GM21717 (cell line): ENCODE data around the gene RAP1GAP2.

Source experiments
- ATAC-seq: cut with Tn5 transposase; IDR thresholded peaks from one replicate; pipeline ENCODE4 v1.9.1; 2021; ENCODE audit warnings: mild to moderate bottlenecking, moderate library complexity; ENCODE audit not compliant: unreplicated experiment

The RAP1GAP2 gene

DNA sequence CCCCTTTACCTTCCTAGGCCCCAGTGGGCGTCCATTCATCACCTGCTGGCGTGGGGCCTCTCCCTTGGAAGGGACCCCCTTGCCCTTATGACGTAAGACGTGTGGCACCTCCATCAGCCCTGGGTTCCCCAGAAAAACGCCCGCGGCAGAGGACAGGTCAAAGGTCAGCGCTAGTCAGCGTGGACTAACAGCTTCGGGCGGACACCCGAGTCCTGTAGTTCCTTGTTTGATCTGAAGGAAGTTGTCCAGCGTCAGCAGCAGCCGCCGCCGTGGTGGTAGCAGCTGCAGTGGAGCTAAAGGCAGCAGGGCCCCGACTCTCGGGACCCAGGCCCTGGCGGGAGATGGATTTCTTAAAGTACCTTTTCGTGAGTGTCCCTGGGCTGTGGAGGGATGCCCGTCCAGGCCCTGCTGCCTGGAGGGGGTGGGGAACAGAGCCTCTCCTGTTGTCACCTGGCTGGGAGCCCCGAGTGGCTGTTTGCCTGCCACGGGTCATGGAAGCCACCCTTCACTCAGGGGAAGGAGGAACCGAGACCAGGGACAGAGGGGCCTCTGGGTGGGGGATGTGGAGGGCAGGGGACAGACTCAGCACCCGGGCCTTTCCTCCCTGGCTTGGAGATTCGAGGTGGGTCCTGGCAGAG, 143.6 kb downstream of the RAP1GAP2 start:
- no peak for ATAC-seq

- no peak for ATAC-seq
Observed at GRCh38 chr17:2940352-2940751, 144.1 kb downstream of the RAP1GAP2 start.

DNA sequence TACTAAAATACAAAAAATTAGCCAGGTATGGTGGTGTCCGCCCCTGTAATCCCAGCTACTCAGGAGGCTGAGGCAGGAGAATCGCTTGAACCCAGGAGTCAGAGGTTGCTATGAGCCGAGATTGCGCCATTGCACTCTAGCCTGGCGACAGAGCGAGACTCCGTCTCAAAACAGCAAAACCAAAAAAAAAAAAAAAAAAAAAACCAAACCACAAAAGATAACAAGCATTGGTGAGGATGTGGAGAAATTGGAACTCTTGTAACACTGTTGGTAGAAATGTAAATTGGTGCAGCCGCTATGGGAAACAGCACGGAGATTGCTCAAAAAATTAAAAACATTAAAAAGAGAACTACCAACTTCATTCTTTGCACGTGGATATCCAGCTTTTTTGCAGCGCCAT, 147.7 kb downstream of the RAP1GAP2 start:
- no peak for ATAC-seq

DNA sequence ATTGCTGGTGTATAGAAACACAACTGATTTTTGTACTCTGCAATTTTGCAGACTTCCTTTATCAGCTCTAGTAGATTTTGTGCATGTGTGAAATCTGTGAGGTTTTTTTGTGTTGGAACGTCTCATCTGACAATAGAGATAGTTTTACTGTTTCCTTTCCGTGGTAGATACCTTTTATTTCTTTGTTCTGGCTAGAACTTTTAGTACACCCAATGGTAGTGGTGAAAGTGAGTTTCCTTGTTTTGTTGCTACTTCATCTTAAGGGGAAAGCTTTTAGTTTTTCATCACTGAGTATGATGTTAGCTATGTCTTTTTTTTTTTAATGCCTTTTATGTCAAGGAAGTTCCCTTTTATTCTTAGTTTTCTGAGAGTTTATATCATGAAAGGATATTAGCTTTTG, 149.1 kb downstream of the RAP1GAP2 start:
- ATAC-seq = no peak

GRCh38 chr17:2946144-2946543, 149.9 kb downstream of the RAP1GAP2 start:
- ATAC-seq = no peak

DNA sequence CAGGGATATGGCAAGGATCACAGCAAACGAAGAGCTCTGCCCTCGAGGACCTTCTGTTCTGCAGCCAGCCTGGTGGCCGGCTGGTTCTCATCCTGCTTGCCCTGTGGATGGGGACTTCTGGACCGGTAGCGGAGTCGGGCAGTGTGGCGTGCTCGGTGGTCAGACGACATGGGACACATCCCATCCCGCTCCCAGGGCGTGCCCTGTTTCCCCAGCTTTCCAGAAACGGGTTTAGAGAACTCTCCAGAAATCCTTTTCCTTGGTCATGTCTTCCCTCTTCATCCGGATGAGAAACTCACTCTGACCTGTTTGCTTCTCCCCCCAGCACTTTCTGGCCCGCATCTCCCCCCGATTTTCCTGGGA, 151.3 kb downstream of the RAP1GAP2 start:
- no peak for ATAC-seq

- ATAC-seq = no peak
Observed at GRCh38 chr17:2947996-2948550, 151.8 kb downstream of the RAP1GAP2 start.

GRCh38 chr17:2948721-2949468, 152.7 kb downstream of the RAP1GAP2 start:
- ATAC-seq = no peak

GRCh38 chr17:2949469-2950044, 153.3 kb downstream of the RAP1GAP2 start:
- no peak for ATAC-seq

DNA sequence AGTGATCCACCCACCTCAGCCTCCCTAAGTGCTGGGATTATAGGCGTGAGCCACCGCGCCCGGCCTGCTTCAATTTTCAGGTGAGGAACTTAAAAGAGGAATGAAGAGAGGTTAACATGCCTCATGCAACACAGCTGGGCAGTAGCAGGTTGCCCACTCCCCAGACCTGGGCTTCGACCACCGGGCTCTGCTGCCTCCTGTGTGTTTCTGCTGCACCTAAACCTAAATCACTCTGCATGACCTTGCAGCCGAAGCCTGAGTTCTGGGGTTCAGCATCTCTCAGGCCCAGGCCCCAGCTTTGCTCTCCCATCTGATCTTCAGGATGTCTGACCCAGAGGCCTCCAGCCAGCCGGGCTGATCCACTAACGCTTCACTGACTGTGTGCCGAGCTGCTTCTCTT, 154.6 kb downstream of the RAP1GAP2 start:
- ATAC-seq = no peak

DNA sequence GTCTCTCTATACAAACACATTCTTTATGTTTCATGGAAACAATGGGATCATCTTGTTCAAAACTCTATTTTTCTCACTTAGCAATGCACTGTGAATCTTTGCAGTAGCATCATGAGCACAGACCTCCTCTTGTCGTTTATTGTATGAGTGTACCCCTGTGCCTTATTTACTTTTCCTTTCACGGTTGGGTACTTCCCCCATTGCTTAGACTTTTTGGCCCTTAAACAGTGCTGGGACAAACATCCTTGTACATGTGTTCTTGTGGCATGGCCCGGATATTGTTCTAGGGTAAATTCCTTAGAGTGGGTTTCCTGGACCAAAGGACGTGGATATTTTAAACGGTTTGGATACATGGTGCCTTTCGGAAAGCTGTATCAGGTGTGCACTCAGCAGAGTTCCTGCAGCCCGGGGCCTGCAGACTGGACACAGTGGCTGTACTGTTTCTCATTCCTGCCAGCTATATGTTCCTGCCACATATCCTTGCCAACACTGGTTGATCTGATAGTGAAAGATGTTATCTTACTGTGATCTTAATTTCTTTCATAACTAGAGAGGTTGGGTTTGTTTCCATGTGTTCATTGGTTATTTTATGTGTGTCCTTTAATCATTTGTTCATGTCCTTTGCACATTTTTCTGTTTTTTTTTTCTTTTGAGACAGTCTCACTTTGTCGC, 156.1 kb downstream of the RAP1GAP2 start:
- no peak for ATAC-seq

- no peak for ATAC-seq
Observed at GRCh38 chr17:2954898-2955445, 158.7 kb downstream of the RAP1GAP2 start.

GRCh38 chr17:2955931-2956582, 159.8 kb downstream of the RAP1GAP2 start:
- no peak for ATAC-seq

DNA sequence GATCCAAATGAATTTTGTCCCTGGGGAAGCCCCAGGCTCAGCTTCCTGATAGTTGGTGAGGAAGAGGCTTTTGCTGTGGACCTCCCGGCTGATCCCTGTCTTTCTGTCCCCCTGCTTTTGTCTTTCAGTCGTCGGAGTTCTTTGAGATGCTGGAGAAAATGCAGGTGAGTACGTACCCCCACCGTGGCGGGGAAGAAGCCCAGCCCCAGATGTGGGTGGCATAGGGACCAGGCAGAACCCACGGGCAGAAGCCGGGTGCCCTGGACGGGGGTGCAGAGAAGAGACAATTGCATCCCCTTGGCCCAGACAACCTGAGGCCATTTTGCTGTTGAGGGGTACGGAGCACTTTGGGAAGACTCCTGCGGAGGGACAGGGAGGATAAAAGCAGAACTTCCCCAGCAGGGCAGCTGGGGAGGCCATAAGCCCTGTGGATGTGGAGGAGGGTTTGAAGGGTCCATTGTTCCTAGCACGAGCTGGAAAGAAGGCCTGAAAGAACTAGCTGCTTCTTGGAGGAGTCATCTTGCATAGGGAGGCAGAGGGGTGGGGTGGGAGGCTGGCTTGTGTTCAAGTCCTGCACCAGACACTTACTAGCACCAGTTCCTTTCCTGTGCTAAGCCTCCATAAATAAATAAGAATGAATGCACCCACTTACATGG, 161.5 kb downstream of the RAP1GAP2 start:
- no peak for ATAC-seq

GRCh38 chr17:2958706-2959222, 162.5 kb downstream of the RAP1GAP2 start:
- ATAC-seq = no peak

- no peak for ATAC-seq
Observed at GRCh38 chr17:2959371-2960130, 163.3 kb downstream of the RAP1GAP2 start.

DNA sequence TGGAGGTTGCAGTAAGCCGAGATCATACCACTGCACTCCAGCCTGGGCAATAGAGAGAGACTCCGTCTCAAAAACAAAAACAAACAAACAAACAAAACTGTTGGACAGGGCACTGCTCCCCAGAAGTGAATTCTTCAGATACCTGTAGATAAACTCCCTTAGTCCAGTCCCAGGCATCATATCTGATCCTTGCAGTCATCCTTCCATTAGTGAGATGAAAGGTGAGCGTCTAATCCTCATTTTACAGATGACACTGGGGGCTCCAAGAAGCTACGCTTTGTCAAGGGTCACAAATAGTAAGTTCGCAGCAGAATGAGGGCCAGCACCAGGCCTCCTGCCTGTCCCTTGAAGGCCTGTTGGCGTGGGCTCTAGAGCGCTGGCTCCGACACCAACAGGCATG, 165.2 kb downstream of the RAP1GAP2 start:
- no peak for ATAC-seq

DNA sequence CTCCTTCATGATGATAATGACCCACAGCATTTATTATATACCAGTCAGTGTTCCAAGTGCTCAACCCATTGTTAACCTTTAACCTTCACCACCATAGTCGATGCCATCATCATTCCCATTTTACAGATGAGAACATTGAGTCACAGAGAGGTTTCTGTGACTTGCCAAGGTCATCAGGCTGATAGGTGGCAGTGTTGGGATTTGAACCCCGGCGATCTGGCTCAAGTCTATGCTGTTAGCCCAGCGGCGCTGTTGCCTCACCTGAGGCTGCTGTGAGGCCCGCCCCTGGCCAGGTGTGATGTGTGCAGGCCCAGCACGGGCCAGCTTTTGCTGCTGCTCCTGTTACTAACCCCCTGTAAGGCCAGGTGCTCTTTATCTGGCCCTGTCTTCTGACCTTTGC, 166.0 kb downstream of the RAP1GAP2 start:
- ATAC-seq = no peak

- ATAC-seq = no peak
Observed at GRCh38 chr17:2962729-2963128, 166.5 kb downstream of the RAP1GAP2 start.
